K562 (cell line): ENCODE measurements around the gene SORT1. TPM values are rescaled to one million over a fixed set of nuclear protein-coding genes. Genes with fewer than 3 reads are reported as not detected.

Experiments
- BRF1 ChIP-seq: IDR thresholded peaks from 3 replicates; pipeline ENCODE4 v1.6.1; 2011; ENCODE audit warnings: borderline replicate concordance, mild to moderate bottlenecking; ENCODE audit not compliant: insufficient read length; ENCODE audit errors: extremely low read depth
- CC2D1A ChIP-seq: fragments of 450-650 bp; IDR thresholded peaks from 2 replicates; pipeline ENCODE4 v1.6.1; 2017; ENCODE audit warnings: mild to moderate bottlenecking
- ERF ChIP-seq: fragments of 450-650 bp; formaldehyde crosslinking; IDR thresholded peaks from 2 replicates; pipeline ENCODE4 v1.4.0; 2020; ENCODE audit warnings: mild to moderate bottlenecking, mixed read lengths
- HNRNPL ChIP-seq: fragments of 200-400 bp; formaldehyde crosslinking; IDR thresholded peaks from 2 replicates; pipeline ENCODE4 v1.6.1; 2017; ENCODE audit warnings: low read depth, mild to moderate bottlenecking, low read length
- ILF3 ChIP-seq: fragments of 450-650 bp; IDR thresholded peaks from 2 replicates; pipeline ENCODE4 v1.6.1; 2018; ENCODE audit warnings: antibody characterized with exemption, mild to moderate bottlenecking, moderate library complexity, borderline replicate concordance
- MYNN ChIP-seq, 2 experiments: sonication (generic); formaldehyde crosslinking in 1 of 2; IDR thresholded peaks; 2 replicates each; pipeline versions ENCODE4 v1.5.0 to v1.6.1; 2016 to 2020; ENCODE audit warnings: antibody characterized with exemption in 1 of 2, missing genetic modification reagents in 1 of 2
- NBN ChIP-seq: fragments of 450-650 bp; IDR thresholded peaks from 2 replicates; pipeline ENCODE4 v1.6.1; 2016; ENCODE audit warnings: low read depth, mild to moderate bottlenecking
- NCOA1 ChIP-seq: fragments of 450-650 bp; IDR thresholded peaks from 2 replicates; pipeline ENCODE4 v1.6.1; 2016; ENCODE audit warnings: low read depth
- NFE2L1 ChIP-seq: fragments of 450-650 bp; IDR thresholded peaks from 2 replicates; pipeline ENCODE4 v1.6.1; 2016; ENCODE audit warnings: missing genetic modification characterization, low read depth, mild to moderate bottlenecking, missing compliant biosample characterization, moderate library complexity, borderline replicate concordance
- NR3C1 ChIP-seq: sonication (generic); formaldehyde crosslinking; IDR thresholded peaks from 2 replicates; pipeline ENCODE4 v1.8.1; 2022; ENCODE audit warnings: missing genetic modification reagents
- NRF1 ChIP-seq, 2 experiments: fragments of 450-650 bp; IDR thresholded peaks in 1 of 2; conservative IDR thresholded peaks in 1 of 2; 2 replicates each; pipeline ENCODE4 v1.6.1; 2014; ENCODE audit warnings: mild to moderate bottlenecking in 2 of 2
- PML ChIP-seq: IDR thresholded peaks from 2 replicates; pipeline ENCODE4 v1.6.1; 2012; ENCODE audit warnings: low read length, inconsistent platforms
- POLR2H ChIP-seq: IDR thresholded peaks from 2 replicates; pipeline ENCODE4 v1.6.1; 2016; ENCODE audit warnings: missing genetic modification characterization, low read depth, mild to moderate bottlenecking, control low read depth, missing compliant biosample characterization, moderate library complexity
- SIN3B ChIP-seq: fragments of 450-650 bp; IDR thresholded peaks from 2 replicates; pipeline ENCODE4 v1.6.1; 2017; ENCODE audit warnings: low read depth, mild to moderate bottlenecking, moderate library complexity
- TBP ChIP-seq: optimal IDR thresholded peaks from 2 replicates; pipeline ENCODE3; 2011; ENCODE audit warnings: low read depth, low read length, improper control_type of control experiment
- TRIM28 ChIP-seq: fragments of 450-650 bp; IDR thresholded peaks from 2 replicates; pipeline ENCODE4 v1.6.1; 2017
- ZBTB7A ChIP-seq: IDR thresholded peaks from 2 replicates; pipeline ENCODE4 v1.6.1; 2011; ENCODE audit warnings: low read depth, mild to moderate bottlenecking, low read length, moderate library complexity, borderline replicate concordance; ENCODE audit not compliant: control insufficient read depth
- ZFP30 ChIP-seq: fragments of 250-450 bp; sonication (Bioruptor Pico); IDR thresholded peaks from 2 replicates; pipeline ENCODE4 v1.8.0; 2022; ENCODE audit warnings: moderate library complexity, mild to moderate bottlenecking, inconsistent platforms, borderline replicate concordance
- ZNF134 ChIP-seq: fragments of 250-450 bp; sonication (Bioruptor Pico); conservative IDR thresholded peaks from 2 replicates; pipeline ENCODE4 v1.4.0; 2020
- ZNF146 ChIP-seq: IDR thresholded peaks from one replicate; pipeline ENCODE4 v1.6.1; 2018; ENCODE audit warnings: missing compliant biosample characterization; ENCODE audit not compliant: unreplicated experiment
- ZNF263 ChIP-seq: sonication (generic); formaldehyde crosslinking; IDR thresholded peaks from 2 replicates; pipeline ENCODE4 v1.8.0; 2022; ENCODE audit warnings: mild to moderate bottlenecking, missing genetic modification reagents, borderline replicate concordance
- polyA plus RNA-seq, 8 experiments: library from polyadenylated mRNA; depleted of rRNA in 4 of 8; stranded (reverse) in 5 of 8; unstranded in 3 of 8; fragments of >200 nt; fragmentation: Nextera tagmentation in 2 of 8; fragmentation: Illumina TruSeq in 1 of 8; extraction: Ambion mirVana in 2 of 8; extraction: Trizol in 1 of 8; gene quantifications; 2 replicates each; pipeline versions ENCODE4 v1.2.1 to v1.2.3, GENCODE V29; 2011 to 2014; ENCODE audit warnings: inconsistent platforms in 1 of 8, missing spikeins in 1 of 8
- total RNA-seq, 7 experiments: library from RNA; depleted of rRNA in 6 of 7; stranded (reverse); fragments of >200 nt in 6 of 7; fragmentation: Illumina TruSeq in 2 of 7; extraction: Trizol in 2 of 7; gene quantifications; 2 replicates each; pipeline versions ENCODE4 v1.2.1 to v1.2.3, GENCODE V29; 2011 to 2021; ENCODE audit warnings: low replicate concordance in 1 of 7
- TF ChIP-seq, protein P1 (sequence below): fragments of 250-450 bp; sonication (Bioruptor Pico); IDR thresholded peaks from 2 replicates; pipeline ENCODE4 v1.5.1; 2021; ENCODE audit warnings: mild to moderate bottlenecking
- TF ChIP-seq, protein P2 (sequence below): fragments of 450-650 bp; formaldehyde crosslinking; conservative IDR thresholded peaks from 2 replicates; pipeline ENCODE4 v1.4.0; 2022; ENCODE audit warnings: mild to moderate bottlenecking, missing genetic modification characterization
- TF ChIP-seq, protein P3 (sequence below): fragments of 450-650 bp; formaldehyde crosslinking; IDR thresholded peaks from 2 replicates; pipeline ENCODE4 v1.4.0; 2022; ENCODE audit warnings: mild to moderate bottlenecking, moderate library complexity
- TF ChIP-seq, protein P4 (sequence below): fragments of 250-450 bp; sonication (Bioruptor Pico); IDR thresholded peaks from 2 replicates; pipeline ENCODE4 v1.8.0; 2021; ENCODE audit warnings: borderline replicate concordance, mild to moderate bottlenecking, moderate library complexity; ENCODE audit not compliant: poor library complexity, severe bottlenecking

SORT1 gene
- total and polyA plus RNA-seq, 9 of the 15 experiments (the other 6 are each of a cell fraction or from before 2014, with no cell fraction given), result 27.4 to 112 (median 65.0) TPM

DNA sequence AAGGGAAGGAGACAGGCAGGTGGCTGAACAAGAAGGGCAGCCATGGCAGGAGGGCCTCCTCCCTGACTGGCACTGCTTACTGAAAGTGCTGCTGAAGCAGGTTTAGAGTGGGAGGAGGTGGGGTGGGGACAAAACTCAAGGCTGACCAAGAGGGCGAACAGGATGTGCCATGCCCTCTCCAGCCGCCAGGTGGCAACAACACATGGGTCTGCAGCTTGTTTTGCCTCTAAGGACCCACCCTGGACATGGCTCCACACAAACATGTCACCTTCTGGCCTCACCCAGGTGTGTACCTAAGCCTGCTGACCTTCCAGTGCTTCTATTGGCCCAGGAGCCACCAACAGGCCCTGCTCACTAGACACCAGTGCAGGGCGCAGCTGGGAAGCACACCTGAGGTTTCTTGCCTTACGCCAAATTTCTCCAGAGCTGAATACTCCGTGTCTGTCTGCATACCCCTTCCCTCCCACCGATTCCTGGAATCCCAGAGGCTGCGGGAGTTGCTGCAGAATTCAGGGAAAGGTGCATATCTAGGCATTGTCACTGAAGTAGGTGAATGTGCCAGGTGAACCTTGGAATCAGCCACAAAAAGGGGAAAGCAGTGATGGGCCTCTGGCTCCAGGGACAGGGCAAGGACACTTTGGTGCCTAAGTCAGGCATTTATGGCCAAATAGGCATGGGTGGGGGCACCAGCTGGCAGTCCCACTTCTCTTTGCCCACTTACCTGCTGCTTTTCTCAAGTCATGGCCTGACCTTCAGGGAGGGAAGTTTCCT, 120.1 kb downstream of the SORT1 start (continued):
- TF ChIP-seq TBP (peak; percentile 11), MYNN (IDR thresholded peaks at IDR 0.05) (peak; percentile 65; the same call in 1 of the 2 replicates), MYNN (CRISPR knock-in tag; IDR thresholded peaks at IDR 0.05) (no peak), SIN3B (no peak; the same call in 1 of the 2 replicates), NCOA1 (0 out of 2 replicates have a peak, but pooled peaks have one; percentile 34), ZNF263 (no peak), CC2D1A (peak; percentile 79), NBN (no peak), ZNF146 (CRISPR knock-in tag) (no peak), TRIM28 (no peak), ZNF134 (CRISPR knock-in tag) (no peak), ILF3 (no peak), ERF (CRISPR knock-in tag) (no peak), POLR2H (tag) (no peak), ZFP30 (CRISPR knock-in tag) (no peak), ZBTB7A (peak; percentile 54; the same call in 1 of the 2 replicates), NFE2L1 (tag) (no peak), BRF1 (no peak), HNRNPL (no peak), PML (no peak), NRF1 (conservative IDR thresholded peaks at IDR 0.05 in 1 of 2, IDR thresholded peaks at IDR 0.05 in 1 of 2) (no peak), NR3C1 (CRISPR knock-in tag) (no peak)
- TF ChIP-seq, protein P1, sequence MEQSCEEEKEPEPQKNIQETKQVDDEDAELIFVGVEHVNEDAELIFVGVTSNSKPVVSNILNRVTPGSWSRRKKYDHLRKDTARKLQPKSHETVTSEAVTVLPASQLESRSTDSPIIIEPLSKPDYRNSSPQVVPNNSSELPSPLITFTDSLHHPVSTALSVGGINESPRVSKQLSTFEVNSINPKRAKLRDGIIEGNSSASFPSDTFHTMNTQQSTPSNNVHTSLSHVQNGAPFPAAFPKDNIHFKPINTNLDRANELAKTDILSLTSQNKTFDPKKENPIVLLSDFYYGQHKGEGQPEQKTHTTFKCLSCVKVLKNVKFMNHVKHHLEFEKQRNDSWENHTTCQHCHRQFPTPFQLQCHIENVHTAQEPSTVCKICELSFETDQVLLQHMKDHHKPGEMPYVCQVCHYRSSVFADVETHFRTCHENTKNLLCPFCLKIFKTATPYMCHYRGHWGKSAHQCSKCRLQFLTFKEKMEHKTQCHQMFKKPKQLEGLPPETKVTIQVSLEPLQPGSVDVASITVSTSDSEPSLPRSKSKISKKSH (CRISPR knock-in tag), result no peak
- TF ChIP-seq, protein P2, sequence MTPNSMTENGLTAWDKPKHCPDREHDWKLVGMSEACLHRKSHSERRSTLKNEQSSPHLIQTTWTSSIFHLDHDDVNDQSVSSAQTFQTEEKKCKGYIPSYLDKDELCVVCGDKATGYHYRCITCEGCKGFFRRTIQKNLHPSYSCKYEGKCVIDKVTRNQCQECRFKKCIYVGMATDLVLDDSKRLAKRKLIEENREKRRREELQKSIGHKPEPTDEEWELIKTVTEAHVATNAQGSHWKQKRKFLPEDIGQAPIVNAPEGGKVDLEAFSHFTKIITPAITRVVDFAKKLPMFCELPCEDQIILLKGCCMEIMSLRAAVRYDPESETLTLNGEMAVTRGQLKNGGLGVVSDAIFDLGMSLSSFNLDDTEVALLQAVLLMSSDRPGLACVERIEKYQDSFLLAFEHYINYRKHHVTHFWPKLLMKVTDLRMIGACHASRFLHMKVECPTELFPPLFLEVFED, result no peak
- TF ChIP-seq, protein P3, sequence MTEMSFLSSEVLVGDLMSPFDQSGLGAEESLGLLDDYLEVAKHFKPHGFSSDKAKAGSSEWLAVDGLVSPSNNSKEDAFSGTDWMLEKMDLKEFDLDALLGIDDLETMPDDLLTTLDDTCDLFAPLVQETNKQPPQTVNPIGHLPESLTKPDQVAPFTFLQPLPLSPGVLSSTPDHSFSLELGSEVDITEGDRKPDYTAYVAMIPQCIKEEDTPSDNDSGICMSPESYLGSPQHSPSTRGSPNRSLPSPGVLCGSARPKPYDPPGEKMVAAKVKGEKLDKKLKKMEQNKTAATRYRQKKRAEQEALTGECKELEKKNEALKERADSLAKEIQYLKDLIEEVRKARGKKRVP (CRISPR knock-in tag), result no peak
- TF ChIP-seq, protein P4, sequence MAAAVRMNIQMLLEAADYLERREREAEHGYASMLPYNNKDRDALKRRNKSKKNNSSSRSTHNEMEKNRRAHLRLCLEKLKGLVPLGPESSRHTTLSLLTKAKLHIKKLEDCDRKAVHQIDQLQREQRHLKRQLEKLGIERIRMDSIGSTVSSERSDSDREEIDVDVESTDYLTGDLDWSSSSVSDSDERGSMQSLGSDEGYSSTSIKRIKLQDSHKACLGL (CRISPR knock-in tag), result no peak
